HG03064 (cell line): Measurements from ENCODE around the gene KDM6A.
A peak's percentile ranks its signal among the peaks of the same experiment; 100 is the strongest.
"Not testable (repeated sequence)": the region's sequence is repeated elsewhere in the genome, so short reads cannot be mapped to it uniquely, and the experiment has no call there.

Experiments used
- ATAC-seq: cut with Tn5 transposase; IDR thresholded peaks from one replicate; pipeline ENCODE4 v1.9.1; 2021; ENCODE audit warnings: low read depth; ENCODE audit not compliant: unreplicated experiment

Gene KDM6A

GRCh38 chrX:44884944-44885343, 12.0 kb downstream of the KDM6A start:
- no peak for ATAC-seq

GRCh38 chrX:44889824-44890223, 16.8 kb downstream of the KDM6A start:
- ATAC-seq: no peak

GRCh38 chrX:44890247-44890646, 17.3 kb downstream of the KDM6A start:
- no peak for ATAC-seq

- ATAC-seq: not testable (repeated sequence)
Observed at GRCh38 chrX:44890687-44891086, 17.7 kb downstream of the KDM6A start.

- ATAC-seq: no peak
Observed at GRCh38 chrX:44891642-44892041, 18.7 kb downstream of the KDM6A start.

- no peak for ATAC-seq
Observed at GRCh38 chrX:44896876-44897186, 23.8 kb downstream of the KDM6A start.

- no peak for ATAC-seq
Observed at GRCh38 chrX:44897539-44897938, 24.6 kb downstream of the KDM6A start.

- ATAC-seq: no peak
Observed at GRCh38 chrX:44898411-44899221, 25.6 kb downstream of the KDM6A start.

- no peak for ATAC-seq
Observed at GRCh38 chrX:44899946-44900345, 27.0 kb downstream of the KDM6A start.

- no peak for ATAC-seq
Observed at GRCh38 chrX:44903107-44903506, 30.1 kb downstream of the KDM6A start.

GRCh38 chrX:44903830-44904530, 31.0 kb downstream of the KDM6A start:
- ATAC-seq: no peak

GRCh38 chrX:44904542-44905115, 31.6 kb downstream of the KDM6A start:
- ATAC-seq: no peak

GRCh38 chrX:44906041-44906440, 33.1 kb downstream of the KDM6A start:
- ATAC-seq: peak; percentile 60

- no peak for ATAC-seq
Observed at GRCh38 chrX:44906542-44906941, 33.6 kb downstream of the KDM6A start.

- no peak for ATAC-seq
Observed at GRCh38 chrX:44908153-44908552, 35.2 kb downstream of the KDM6A start.

GRCh38 chrX:44908827-44909226, 35.8 kb downstream of the KDM6A start:
- no peak for ATAC-seq

- ATAC-seq: not testable (repeated sequence)
Observed at GRCh38 chrX:44910508-44910907, 37.5 kb downstream of the KDM6A start.

GRCh38 chrX:44911074-44911600, 38.1 kb downstream of the KDM6A start:
- ATAC-seq: not testable (repeated sequence)

GRCh38 chrX:44913656-44914531, 40.9 kb downstream of the KDM6A start:
- no peak for ATAC-seq

GRCh38 chrX:44914532-44915198, 41.7 kb downstream of the KDM6A start:
- ATAC-seq: peak; percentile 85
